Stimulated activated CD4-positive, alpha-beta T cell treated with anti-CD3 and anti-CD28 coated beads, Interleukin-15, amount 100 ng/mL, for 48 hours (primary cell): ENCODE results near the gene NGEF.

Source experiments
- DNase-seq, 2 donors: peaks; one replicate each; pipeline ENCODE4 v3.0.0-alpha.2; 2020; ENCODE audit warnings: low read depth in 2 of 2

Gene NGEF

DNA sequence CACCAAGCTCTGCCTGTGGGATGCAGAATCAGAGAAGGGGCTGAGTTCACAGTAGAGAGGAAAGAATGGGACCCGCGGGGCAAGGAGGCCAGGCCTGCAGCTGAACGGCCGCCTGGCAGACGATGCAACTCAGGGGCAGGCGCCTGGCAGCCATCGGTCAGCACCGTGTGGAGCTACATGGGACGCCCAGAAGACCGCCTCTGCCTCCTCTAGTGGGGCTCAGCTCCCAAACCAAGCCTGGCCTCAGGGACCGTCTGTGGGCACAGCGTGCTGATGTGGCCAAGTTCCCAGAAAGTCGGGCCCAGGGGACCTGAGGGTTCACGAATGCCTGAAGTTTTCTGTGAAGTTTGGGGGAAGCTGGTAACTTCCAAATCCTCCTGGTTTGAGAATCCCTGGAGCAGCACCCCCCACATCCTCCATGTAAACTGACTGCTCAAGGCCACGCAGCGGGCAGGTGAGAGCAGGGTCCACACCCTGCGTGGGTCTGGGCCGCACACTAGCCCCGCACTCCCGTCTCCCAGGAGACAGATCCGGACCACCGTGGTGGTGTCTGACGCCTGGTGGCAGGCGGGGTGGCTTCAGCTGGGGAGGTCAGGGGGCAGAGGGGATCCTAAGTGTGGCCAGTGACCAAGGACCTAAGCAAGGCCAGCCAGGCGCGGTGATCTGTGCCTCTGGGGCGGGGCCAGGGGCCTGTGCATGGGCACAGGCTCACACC is 128.3 kb downstream of the NGEF start:
- DNase-seq = no peak

DNA sequence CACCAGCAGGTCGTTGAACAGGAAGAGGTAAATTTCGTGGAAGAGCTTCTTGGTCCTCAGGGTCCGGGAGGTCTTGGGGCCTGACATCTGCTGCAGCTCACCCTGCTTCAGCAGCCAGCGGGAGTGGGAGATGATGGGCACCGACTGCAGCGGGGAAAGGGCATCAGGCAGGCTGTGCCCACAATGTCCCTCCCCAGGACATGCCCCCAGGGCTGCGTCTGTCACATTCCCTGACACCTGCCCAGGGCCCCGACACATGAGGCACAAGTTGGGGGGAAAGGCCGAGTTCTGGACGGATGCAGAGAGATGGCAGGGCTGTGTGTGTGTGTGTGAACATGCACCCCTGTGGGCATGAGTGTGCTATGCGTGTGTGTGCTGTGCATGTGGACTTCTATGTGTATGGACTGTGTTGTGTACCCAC is 129.0 kb downstream of the NGEF start:
- DNase-seq = no peak

DNA sequence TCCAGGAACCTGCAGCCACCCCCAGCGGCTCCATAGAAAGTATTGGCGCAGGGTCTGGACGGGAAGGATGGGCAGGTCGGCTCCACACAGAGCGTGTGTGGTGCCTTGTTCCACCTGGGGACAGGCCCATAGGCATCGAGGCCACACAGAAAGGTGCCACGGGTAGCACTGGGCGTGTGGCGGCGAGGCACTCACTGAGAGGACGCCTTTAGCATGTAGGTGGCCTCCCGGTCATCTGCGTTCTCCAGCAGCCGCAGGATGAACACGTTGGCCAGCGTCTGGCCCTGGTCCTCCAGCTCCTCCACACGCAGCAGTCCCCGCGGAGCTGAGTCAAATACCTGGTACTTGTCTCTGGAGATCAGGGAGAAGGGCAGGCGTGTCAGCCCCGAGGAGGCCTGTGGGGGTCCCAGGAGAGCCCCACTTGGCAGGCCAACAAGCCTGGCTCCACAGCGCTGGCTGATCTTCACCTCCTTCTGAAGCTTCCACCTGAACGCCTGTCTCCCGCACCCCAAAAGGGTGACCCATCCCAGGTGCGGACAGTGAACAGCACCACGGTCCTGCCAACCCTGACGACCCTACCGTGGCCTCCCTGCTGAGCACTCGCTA is 129.8 kb downstream of the NGEF start:
- no peak for DNase-seq

DNA sequence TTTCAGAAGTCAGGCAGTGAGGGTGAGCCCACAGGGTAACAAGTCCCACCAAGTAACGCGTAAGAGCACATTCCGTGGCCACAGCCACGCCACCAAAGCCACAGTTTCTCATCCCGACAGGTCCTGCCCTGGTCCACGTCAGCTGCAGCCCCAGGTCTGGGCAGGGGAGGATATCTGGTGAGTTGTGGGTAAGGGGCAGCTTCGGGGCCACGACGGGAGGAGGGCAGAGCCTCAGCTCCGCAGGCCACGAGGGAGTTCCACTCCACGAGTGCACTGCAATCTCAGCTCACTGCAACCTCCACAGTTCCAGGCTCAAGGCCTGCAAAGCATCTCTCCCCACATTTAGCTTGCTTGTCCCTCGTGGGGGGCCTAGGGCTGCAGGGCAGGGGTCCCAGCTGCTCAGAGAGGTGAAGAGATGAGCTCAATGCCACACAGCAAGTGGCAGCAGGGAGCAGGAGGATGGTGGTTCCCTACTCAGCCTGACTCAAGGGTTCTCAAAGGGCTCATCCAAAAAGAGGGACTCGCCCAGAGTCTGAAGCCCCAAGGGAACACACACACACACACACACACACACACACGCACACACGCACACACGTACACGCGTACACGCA is 130.4 kb downstream of the NGEF start:
- no peak for DNase-seq

DNA sequence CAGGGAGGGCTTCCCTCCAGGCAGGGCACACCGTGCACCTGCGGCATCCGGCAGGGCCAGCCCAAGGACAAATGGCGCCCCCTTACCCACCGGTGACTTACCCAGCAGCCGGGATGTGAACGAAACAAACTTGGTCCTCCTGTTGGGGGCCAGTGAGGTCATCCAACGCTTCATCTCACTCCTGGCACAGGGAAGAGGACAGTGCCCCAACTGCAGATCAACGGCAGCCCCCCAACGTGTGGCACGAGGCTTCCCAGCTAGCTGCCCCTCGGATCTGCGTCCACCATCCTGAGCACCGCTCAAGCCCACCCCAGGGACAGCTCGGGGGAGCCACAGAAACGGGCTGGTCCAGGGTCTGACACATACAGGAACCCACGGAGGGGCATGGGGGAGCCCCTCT is 131.0 kb downstream of the NGEF start:
- no peak for DNase-seq

DNA sequence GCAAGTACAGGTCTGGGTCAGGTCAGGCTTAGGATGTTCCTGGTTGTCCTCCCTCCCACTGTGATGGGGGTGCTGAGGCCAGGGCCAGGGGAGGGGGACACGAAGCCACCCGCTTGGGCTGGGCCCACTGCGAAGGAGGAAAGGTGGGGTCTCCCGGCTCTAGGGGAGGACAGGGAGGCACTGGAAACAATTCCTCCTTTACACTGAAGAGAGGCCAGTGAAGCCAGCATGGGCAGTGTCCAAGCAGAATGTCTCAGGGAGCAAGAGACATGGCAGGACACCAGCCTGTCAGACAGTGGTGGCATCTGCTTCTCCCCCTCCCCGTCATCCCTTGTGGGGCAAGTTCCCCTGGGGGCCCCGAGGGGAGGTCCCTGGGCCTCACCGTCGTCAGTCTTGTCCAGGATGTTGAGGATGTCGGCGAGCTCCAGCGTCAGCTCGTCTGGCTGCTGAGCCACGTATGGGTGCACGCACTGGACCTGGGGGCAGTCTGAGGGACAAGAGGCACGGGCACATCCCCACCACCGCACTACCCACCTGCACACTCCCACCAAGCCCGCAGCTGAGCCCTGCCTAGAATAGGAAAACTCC is 132.2 kb downstream of the NGEF start:
- no peak for DNase-seq

DNA sequence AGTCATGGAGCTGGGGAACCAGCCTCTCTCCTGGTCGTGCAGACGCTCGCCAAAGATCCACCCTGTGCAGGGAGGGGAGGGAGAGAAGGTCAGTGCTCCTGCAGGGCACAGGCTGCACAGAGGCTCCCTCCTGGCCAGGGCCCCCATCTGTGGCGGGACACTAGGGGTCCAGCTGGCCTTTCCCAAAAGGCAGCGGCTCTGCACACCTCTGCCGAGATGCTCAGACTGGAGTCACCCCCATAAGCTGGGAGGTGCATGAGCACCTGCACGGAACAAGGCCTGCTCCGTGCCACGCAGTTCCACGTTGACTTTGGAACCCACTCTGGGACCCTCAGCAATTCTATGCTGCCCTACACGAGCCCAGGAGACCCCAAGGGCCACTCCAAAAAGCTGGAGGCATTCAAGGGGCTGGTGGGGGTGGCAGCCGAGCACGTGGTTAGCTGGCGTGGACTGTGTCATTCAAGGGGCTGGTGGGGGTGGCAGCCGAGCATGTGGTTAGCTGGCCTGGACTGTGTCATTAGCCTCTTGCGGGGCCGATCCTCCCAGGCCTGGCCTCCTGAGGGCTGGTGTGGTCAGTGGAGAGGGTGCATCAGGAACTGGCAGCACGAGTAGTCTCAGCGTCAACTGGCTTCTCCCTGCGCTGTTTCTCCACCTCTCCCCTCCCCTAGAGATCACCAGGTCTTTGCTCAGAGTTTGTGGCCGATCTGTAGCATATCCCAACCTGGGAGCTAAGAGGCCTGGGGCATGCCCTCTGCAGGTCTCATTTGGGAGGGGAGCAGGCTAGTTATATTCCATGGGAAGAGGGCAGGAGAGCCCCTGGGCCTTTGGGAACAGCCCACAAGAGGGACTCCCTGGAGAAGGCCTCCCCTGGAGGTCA is 133.2 kb downstream of the NGEF start:
- DNase-seq = no peak

DNA sequence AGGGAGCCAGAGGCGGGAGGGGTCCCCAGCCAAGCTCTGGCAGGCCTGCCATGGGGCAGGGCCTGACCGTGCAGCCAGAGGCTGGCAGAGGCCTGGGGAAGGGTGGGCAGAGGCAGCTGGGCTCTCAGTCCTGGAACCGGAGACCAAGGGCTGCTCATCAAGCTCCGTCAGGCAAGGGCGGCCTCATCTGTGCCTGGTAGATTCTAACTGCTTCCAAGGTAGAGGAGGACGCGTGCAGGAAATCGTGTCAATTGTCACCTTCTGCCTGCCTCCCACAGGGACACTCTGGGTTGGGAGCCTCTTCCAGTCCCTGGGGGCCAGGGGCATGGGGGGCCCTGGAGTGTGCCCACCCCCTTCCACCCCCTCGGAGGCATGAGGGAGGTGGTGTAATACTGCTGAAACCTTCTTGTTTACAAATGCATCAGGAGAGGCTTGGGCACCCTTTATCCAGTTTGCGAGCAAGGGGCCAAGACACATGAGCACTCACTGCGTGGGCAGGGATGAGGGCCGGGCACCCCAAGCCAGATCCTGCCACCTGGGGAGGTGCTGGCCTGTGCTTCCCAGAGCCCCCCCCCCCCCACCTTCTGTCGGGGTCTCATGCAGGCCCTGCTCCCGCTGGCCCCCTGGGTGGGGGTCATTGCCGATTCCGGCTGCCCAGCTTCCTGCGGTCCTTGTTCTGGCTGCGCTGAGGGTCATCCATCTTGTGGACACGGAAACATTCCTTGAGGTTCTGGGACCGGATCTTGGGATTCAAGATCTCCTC is 134.0 kb downstream of the NGEF start:
- DNase-seq = no peak

DNA sequence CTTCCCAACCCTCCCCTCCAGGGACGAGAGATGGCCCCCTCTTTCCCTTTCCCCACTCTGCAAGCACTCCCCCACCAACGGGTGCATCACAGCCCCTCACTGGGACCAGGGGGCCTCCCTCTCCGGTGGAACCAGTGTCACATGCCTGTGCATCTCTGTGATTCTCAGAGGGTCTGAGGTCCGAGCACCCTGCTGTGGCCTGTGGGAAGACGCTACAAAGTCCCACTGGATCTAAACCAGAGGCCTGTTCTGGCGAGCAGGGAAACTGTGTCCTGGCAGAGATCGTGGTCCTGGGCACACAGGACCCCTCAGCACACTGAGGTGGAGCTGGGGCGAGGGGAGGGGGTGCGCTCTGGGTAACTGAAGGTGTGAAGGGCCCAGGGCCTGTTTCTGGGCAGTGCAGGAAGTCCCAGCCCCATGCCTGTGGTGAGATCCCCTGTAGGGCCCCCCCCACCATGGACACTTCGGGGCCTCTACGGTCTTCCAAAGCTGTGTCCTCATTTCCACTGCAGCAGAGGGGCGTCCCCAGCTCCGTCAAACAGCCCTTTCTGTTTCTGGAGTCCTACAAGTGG is 135.0 kb downstream of the NGEF start:
- no peak for DNase-seq

DNA sequence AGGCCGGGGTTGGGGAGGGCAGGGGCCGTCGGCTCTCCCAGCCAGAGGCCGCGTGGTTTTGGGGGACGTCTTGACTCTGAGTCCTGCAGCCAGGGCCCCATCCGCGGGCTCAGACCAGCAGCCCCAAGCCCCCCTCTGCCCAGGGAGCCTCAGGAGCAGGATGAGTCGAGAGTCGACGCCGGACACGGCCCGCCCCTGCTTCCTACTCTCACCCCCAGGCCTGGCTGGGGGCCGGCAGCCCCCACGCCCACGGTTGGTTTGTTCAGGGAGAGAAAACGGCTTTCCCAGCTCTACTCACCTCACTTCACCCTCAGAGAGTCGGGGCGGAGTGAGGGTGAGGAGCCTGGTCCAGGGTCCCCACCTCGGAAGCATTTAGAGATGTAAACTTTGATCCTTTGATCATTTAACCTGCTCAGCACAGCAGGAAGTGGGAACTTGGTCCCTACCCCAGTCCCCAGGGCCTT is 136.0 kb downstream of the NGEF start:
- DNase-seq = no peak

DNA sequence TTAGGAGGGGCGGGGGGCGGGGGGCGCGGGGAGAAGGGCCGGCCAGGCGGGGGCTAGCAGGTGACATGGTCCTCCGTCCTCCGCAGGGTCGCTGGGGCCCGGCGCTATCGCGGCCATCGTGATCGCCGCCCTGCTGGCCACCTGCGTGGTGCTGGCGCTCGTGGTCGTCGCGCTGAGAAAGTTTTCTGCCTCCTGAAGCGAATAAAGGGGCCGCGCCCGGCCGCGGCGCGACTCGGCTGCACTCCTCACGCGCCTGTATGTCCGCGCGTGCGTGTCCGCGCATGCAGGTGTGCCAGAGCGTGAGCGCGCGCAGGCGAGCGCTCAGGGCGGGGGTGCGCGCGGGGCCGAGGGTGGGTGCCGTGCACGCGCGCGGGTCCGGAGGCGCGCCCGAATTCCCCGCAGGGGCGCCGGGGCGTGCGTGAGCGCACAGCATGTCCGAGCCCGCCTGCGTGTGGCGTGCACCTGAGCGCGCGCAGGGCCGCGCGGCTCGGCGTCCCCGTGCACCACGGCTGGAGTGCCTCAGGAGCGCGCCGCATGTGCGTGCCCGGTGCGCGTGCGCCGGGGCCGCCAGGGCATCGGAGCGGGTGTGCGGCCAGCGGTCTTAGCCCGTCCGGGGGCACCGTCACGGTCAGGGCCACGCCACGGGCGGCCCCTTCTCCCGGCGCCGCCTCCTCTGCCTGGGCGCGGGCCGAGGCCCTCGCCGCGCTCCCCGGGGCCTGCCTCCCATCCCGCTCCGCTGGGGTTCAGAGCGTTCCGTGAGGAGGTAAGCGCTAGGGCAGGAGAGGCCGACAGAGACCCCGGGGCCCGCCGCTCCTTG is 136.7 kb downstream of the NGEF start:
- DNase-seq = no peak

DNA sequence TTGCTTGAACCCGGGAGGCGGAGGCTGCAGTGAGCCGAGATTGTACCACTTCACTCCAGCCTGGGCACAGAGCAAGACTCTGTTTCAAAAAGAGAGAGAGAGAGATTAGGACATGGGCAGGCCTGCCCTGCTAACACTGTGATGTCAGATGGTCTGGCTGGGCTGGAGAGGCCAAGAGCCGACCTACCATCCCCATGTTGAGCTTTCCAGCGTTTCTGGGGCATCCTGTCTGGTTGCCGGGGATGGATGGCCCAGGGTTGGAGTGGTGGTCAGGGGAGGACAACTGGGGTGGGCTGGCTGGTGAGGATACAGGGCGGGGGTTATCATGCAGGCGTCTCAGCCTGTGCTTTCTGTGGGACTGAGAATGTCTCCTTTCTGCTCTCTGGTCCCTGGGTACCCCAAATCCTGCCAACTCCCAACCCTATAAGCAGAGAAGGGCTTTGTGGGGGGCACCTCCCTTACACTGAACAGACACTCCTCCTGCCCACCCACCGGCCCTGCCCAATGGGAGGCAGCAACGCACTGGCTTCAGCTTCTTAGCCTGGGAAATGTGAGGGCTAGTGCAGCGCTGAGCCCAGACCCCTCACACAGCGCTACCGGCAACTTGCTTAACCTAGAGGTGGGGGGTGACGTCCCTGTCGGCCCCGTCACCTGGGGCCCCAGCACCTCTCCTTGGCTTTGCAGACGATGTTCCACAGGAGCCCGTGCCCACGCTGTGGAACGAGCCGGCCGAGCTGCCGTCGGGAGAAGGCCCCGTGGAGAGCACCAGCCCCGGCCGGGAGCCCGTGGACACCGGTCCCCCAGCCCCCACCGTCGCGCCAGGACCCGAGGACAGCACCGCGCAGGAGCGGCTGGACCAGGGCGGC is 137.6 kb downstream of the NGEF start:
- no peak for DNase-seq

DNA sequence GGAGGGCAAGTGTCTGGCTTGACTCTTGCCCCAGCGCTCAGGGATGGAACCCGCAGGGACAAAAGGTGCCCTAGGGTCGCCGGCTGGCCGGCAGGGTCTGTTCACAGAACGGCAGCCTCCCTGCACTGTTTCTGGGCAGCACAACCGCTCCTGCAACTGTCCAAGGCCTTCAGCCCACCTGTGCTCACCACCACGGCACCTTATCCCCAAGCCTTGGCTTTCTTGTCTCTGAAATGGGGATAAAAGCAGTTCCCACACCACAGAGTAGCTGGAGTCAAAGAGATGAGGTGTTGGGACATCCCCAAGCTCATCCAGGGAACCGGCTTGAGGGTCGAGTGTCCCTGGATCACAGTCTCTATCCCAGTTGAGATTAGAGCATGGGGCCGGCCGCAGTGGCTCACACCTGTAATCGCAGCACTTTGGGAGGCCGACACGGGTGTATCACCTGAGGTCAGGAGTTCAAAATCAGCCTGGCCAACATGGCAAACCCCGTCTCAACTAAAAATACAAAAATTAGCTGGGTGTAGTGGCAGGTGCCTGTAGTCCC is 138.3 kb downstream of the NGEF start:
- no peak for DNase-seq

DNA sequence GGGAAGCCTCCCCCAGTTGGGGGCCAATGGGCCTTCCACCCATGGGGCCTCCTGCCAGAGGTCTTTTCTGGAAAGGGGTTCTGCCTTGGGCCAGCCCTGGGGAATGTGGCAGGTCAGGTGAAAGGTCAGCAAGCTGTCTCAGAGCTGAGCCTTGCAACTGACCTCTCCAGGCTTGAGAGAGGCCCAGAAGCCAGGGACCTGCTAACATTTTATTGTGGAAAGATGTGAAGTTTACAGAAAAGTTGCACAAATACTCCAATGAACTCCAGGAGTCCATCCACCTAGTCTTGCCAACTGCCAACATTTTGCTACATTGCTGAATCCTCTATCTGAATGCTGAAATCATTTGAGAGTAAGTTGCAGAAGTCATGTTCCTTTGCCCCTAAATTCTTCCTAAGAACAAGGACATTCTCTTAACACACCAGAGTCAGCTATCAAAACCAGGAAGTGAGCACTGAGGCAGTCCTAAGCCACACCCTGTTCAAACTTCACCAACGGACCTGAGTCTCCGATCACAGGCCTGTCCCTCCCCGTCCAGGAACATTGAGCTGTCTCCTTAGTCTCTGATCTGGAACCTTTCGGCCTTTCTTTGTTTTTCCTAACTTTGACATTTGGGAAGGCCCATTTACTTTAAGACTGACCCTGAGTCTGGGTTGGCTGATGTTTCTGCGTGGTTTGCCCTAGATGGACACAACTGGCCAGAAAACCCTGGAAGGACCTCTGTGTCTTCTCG is 139.0 kb downstream of the NGEF start:
- DNase-seq = no peak

DNA sequence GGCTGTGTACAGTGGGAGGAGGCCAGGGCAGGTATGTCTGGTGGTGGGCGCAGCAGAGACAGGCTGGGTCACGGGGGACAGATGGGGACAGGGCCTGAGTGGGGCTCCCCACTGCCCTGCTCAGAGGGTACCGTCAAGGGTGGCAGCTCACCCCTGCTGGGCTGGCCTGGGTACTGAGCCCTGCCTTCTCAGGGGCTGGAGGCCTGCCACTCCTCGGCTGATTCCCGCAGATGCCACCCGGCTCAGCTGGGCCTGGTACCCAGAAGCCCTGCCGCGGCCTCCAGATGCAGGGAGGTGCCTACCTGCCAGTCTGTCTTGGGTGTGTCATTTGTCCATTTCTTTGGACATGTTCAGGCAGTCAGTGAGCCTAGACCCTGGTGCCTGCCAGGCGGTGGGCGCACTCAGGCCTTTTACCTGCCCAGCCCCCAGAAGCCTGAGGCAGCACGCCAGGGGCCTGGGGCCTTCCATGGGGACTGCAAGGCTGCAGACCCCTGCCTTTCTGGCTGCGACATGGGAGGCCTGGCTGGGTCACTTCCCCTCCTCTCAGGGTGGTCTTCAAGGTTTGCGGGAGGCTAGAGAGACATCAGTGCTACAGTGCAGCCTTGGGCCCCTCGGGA is 139.7 kb downstream of the NGEF start:
- no peak for DNase-seq

DNA sequence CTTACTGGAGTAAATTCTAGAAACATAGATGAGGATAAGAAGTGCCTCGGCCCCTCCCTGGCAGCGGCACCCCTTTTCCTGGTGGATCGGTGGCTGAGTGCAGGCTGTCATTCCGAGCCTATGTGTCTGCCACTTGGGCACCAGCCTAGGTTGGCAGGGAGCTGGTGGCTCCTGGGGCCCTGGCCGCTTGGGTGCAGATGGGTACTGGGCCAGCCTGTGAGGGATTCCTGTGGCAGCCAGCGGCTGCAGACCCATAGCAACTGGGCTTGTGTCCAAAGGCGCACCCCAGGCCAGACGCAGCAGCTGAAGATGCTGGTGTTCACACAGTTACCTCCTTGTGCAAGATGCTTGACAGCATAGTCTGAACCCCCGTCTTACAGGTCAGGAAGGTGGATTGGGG is 140.2 kb downstream of the NGEF start:
- no peak for DNase-seq
